Aorta (tissue), 5 donors: ENCODE measurements around the gene LRP5. TPM values are rescaled to one million over a fixed set of nuclear protein-coding genes. Genes with fewer than 3 reads are reported as not detected.
A peak's percentile ranks its signal among the peaks of the same experiment; 100 is the strongest.
"Not testable (repeated sequence)": the region's sequence is repeated elsewhere in the genome, so short reads cannot be mapped to it uniquely, and the experiment has no call there.

Experiments
- ATAC-seq: fragments of 200-7000 bp; cut with Tn5 transposase; one replicate; pipeline ENCODE4 v1.9.1; 2022; ENCODE audit warnings: moderate library complexity; ENCODE audit not compliant: low FRiP score
- DNase-seq, 2 donors: peaks; one replicate each; pipeline ENCODE4 v3.0.0-alpha.2; 2020
- H3K27ac ChIP-seq, 2 donors: one replicate each; pipeline ENCODE4 v1.5.1; 2013; ENCODE audit warnings: low read length in 2 of 2, mild to moderate bottlenecking in 2 of 2, moderate library complexity in 2 of 2, control low read depth in 1 of 2, inconsistent platforms in 1 of 2, low read depth in 1 of 2
- H3K27me3 ChIP-seq, 2 donors: one replicate each; pipeline ENCODE4 v1.6.1; 2013; ENCODE audit warnings: control low read depth in 1 of 2, low read length in 1 of 2, mild to moderate bottlenecking in 1 of 2, moderate library complexity in 1 of 2; ENCODE audit not compliant: insufficient read depth in 2 of 2, control insufficient read depth in 1 of 2
- H3K36me3 ChIP-seq, 2 donors: one replicate each; pipeline ENCODE4 v1.6.1; 2013; ENCODE audit warnings: control low read depth in 1 of 2, low read length in 1 of 2, mild to moderate bottlenecking in 1 of 2; ENCODE audit not compliant: insufficient read depth in 2 of 2, control insufficient read depth in 1 of 2
- H3K4me1 ChIP-seq, 2 donors: one replicate each; pipeline ENCODE4 v1.6.1; 2013; ENCODE audit warnings: low read length in 2 of 2, control low read depth in 1 of 2, mild to moderate bottlenecking in 1 of 2, moderate library complexity in 1 of 2; ENCODE audit not compliant: insufficient read depth in 2 of 2, control insufficient read depth in 1 of 2
- H3K4me3 ChIP-seq, 2 donors: one replicate each; pipeline ENCODE4 v1.5.1; 2013; ENCODE audit warnings: low read length in 2 of 2, control low read depth in 1 of 2, mild to moderate bottlenecking in 1 of 2
- H3K9me3 ChIP-seq: one replicate; pipeline ENCODE4 v1.6.1; 2013; ENCODE audit warnings: mild to moderate bottlenecking, low read length; ENCODE audit not compliant: control insufficient read depth
- WGBS, 2 donors: extraction: QIAGEN DNeasy Blood & Tissue Kit; methylation state at CpG; one replicate each; pipeline ENCODE4 v1.1.7; 2013; 5-methylcytosine and 5-hydroxymethylcytosine counted together
- intact Hi-C, 2 donors: fragments of 100-400 bp; cut with DNase I; formaldehyde crosslinking; loops; one replicate each; pipeline versions ENCODE4 v1.14.2 to v1.15.0; 2022
- polyA plus RNA-seq, 2 donors: library from polyadenylated mRNA; stranded (reverse); fragments of 200-250 nt; gene quantifications; one replicate each; pipeline ENCODE4 v1.2.3, GENCODE V29; 2013
- total RNA-seq, 2 donors: library from RNA; stranded (reverse); fragmentation: NEBNext Ultra II Directional; extraction: Animal tissue kit (Norgen Biotek cat#: 25700); gene quantifications; one replicate each; pipeline ENCODE4 v1.2.1, GENCODE V29; 2021
- donor health status: healthy with polysubstance abuse.
- donor health status: Bipolar disorder and iron deficiency.
- donor health status: DM: no; HTN: no; CAD: no.
- donor health status: DM: no; HTN: no; CAD: no.
- donor health status: DM: yes; HTN: yes; CAD: no.

LRP5 gene
- total and polyA plus RNA-seq, 4 donors, result 23.9 to 103 (median 69.5) TPM

DNA sequence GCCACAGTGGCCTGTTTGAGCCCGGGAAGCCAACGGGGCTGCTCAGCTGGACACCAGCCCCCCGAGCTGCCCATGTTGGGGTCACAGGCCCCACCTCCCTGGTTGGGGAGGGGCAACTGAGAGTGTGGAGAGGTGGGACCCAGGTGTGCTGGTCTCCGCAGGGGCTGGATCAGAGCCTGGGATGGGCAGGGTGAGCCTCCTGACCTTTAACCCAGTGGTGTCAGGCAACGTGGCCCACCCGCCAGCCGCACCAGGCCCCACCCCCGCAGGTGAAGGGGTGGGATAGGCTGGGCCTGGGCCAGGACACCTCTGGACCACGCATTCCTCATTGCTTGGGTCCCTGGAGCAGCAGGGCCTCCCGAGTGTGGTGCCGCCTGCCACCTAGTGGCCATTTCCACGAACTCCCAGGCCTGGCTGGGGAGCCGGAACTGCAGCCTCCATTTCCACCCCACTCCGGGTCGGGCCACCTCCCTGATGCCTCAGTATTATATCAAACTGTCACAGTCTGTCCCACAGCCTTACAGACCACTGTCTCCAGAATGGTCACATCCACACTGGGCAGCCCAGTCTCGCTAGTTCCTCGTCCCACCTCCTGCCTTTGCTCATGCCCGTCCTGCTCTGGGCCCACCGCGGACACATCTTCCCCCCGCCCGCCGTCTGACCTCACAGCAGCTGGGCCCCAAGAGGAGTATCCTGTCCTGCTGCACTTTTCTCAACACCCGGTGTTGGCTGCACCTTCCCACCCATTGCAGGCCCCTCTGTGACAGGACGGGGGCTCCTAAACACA lies 134.8 kb downstream of the LRP5 start:
- Histone ChIP-seq H3K27me3 (no peaks in the 10 kb centered on the region), H3K36me3 (peaks cover 0 to 2% of the 10 kb centered on the region in 2 donors), H3K9me3 (no peaks in the 10 kb centered on the region), H3K4me1 (no peaks in the 10 kb centered on the region), H3K27ac (no peak overlapping the region), H3K4me3 (no peak overlapping the region)
- intact Hi-C loops, result loop anchor here (2.0 to 10.0 kb wide), 2 partner anchors 152 to 190 kb away; no protein-coding TSS in a partner anchor
- ATAC-seq (peak; percentile 88), DNase-seq (peak; percentile 87 to 91)
- 42 to 44% methylated on average over 25 of the region's 25 CpGs for WGBS, 2 donors

DNA sequence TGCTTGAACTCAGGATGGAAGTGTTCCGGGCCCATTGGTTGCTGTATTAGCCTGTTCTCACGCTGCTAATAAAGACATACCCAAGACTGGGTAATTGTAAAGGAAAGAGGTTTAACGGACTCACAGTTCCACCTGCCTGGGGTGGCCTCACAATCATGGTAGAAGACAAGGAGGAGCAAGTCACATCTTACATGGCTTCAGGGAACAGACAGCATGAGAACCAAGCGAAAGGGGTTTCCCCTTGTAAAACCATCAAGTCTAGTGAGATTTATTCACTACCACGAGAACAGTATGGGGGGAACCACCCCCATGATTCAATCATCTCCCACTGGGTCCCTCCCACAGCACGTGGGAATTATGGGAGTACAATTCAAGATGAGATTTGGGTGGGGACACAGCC lies 135.5 kb downstream of the LRP5 start:
- H3K27ac ChIP-seq, H3K36me3 ChIP-seq, ATAC-seq, H3K4me1 ChIP-seq, H3K4me3 ChIP-seq, H3K27me3 ChIP-seq, H3K9me3 ChIP-seq: not testable (repeated sequence)
- intact Hi-C loops, result loop anchor here (2.0 to 10.0 kb wide), 2 partner anchors 153 to 191 kb away; no protein-coding TSS in a partner anchor
- 77% methylated on average over 6 of the region's 6 CpGs for WGBS, 2 donors
- DNase-seq, result peak in 1 of 2 donors; percentile 2

DNA sequence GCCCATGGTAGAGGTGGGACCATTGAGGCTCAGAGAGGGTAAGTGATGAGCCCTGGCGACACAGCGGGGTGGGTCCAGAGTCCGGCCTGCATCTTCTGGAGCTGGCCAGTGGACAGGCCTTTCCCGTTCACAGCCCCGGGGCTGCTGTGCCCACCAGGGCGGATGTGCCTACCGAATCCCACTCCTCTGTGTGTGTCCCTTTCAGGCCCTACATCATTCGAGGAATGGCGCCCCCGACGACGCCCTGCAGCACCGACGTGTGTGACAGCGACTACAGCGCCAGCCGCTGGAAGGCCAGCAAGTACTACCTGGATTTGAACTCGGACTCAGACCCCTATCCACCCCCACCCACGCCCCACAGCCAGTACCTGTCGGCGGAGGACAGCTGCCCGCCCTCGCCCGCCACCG lies 136.2 kb downstream of the LRP5 start:
- H3K4me1 ChIP-seq, result no peaks in the 10 kb centered on the region
- H3K27ac ChIP-seq, result no peak overlapping the region
- H3K9me3 ChIP-seq, result no peaks in the 10 kb centered on the region
- intact Hi-C loops, result loop anchor here in 1 of 2 donors (10.0 kb wide), 1 partner anchor 154 kb away; no protein-coding TSS in a partner anchor
- H3K4me3 ChIP-seq, result no peak overlapping the region
- WGBS, 2 donors, result 88 to 91% methylated on average over 25 of the region's 25 CpGs
- H3K36me3 ChIP-seq, result peaks cover 0 to 2% of the 10 kb centered on the region in 2 donors
- H3K27me3 ChIP-seq, result no peaks in the 10 kb centered on the region
- DNase-seq, result peak; percentile 39 to 68
- ATAC-seq, result no peak

DNA sequence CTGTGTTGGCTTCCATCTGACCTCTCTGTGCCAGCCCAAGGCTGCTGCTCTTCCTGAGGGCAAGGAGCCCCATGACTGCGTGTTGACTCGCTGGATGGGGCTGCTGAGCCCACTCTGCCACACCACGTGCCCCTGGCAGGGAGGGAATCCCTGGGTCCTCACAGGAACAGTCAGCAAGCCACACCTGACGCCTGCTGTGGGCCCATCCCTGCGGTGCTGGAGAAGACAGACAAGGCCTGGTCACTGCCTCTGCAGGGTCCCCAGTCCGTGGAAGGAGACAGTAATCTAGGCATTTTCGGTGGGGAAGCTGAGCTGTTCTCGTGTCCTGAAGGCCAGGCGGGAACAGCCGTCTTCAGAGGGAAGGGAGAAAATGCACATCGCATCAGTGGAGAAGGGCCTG lies 137.6 kb downstream of the LRP5 start:
- ATAC-seq (no peak), DNase-seq (peak; percentile 21 to 65)
- H3K9me3 ChIP-seq, result no peaks in the 10 kb centered on the region
- H3K4me3 ChIP-seq, result no peak overlapping the region
- H3K36me3 ChIP-seq, result peaks cover 0 to 2% of the 10 kb centered on the region in 2 donors
- H3K4me1 ChIP-seq, result no peaks in the 10 kb centered on the region
- intact Hi-C loops, result loop anchor here in 1 of 2 donors (10.0 kb wide), 1 partner anchor 155 kb away; no protein-coding TSS in a partner anchor
- 92% methylated on average over 11 of the region's 11 CpGs for WGBS, 2 donors
- no peak overlapping the region for H3K27ac ChIP-seq
- no peaks in the 10 kb centered on the region for H3K27me3 ChIP-seq

DNA sequence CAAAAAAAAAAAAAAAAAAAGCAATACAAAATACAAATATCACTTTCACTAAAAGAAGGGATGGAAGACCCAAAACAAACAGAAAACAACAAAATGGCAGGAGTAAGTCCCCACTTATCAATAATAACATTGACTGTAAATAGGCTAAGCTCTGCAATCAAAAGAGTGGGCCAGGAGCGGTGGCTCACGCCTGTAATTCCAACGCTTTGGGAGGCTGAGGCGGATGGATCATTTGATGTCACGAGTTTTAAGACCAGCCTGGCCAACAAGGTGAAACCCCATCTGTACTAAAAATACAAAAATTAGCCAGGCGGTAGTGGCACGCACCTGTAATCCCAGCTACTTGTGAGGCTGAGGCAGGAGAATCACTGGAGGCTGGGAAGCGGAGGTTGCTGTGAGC lies 138.3 kb downstream of the LRP5 start:
- Histone ChIP-seq H3K4me3 (no peak overlapping the region), H3K27me3 (no peaks in the 10 kb centered on the region), H3K36me3 (peaks cover 0 to 2% of the 10 kb centered on the region in 2 donors), H3K9me3 (no peaks in the 10 kb centered on the region), H3K4me1 (no peaks in the 10 kb centered on the region), H3K27ac (no peak overlapping the region)
- 95% methylated on average over 8 of the region's 8 CpGs for WGBS, 2 donors
- intact Hi-C loops, result no loop called here
- ATAC-seq, result no peak
- peak; percentile 21 to 55 for DNase-seq

DNA sequence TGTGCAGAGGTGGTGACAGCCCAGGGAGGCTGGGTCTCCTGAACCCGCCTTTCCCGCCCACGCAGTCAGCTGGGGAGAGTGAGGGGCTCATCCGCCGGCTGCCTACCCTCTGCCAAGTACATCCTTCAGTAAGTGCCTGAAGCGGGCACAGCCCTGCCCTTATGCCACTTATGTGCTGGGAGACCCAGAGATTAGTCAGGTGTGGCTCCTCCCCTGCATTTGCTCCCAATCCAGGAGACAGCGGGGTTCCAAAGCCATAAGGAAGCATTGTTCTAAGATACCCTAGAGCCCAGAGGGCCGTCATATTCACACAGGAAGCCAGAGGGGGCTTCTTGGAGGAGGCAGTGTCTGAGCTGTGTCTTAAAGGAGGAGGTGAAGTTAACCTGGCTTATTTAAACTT lies 142.4 kb downstream of the LRP5 start:
- Histone ChIP-seq H3K36me3 (peaks cover 0 to 2% of the 10 kb centered on the region in 2 donors), H3K4me1 (no peaks in the 10 kb centered on the region), H3K27ac (no peak overlapping the region), H3K9me3 (no peaks in the 10 kb centered on the region), H3K4me3 (no peak overlapping the region), H3K27me3 (no peaks in the 10 kb centered on the region)
- intact Hi-C loops, result no loop called here
- DNase-seq, result peak; percentile 22 to 67
- ATAC-seq, result no peak
- 50 to 51% methylated on average over 8 of the region's 8 CpGs for WGBS, 2 donors

DNA sequence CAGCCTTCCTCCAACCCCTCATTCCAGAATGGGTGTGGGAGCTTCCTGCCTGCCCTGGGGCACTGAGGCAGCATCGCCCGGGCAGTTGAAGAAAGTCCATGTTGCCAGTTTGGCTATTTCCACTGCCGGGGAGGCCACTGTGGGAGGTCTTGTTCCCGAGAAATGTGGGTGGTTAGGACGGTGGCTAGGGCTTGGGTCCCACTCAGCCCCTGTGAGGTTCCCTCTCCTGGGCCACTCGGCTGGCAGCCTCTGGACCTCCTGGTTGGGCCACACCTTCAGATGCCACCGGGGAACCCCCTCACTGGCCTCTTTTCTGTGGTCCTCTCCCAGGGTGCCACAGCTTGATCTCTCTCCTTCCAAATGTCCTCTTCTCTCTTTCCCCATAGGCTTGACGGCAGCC lies 143.1 kb downstream of the LRP5 start:
- ATAC-seq (no peak), DNase-seq (peak; percentile 32 to 57)
- intact Hi-C loops, result no loop called here
- 64 to 66% methylated on average over 8 of the region's 8 CpGs for WGBS, 2 donors
- Histone ChIP-seq H3K36me3 (no peaks in the 10 kb centered on the region), H3K27me3 (no peaks in the 10 kb centered on the region), H3K9me3 (no peaks in the 10 kb centered on the region), H3K4me3 (no peak overlapping the region), H3K27ac (no peak overlapping the region), H3K4me1 (no peaks in the 10 kb centered on the region)

DNA sequence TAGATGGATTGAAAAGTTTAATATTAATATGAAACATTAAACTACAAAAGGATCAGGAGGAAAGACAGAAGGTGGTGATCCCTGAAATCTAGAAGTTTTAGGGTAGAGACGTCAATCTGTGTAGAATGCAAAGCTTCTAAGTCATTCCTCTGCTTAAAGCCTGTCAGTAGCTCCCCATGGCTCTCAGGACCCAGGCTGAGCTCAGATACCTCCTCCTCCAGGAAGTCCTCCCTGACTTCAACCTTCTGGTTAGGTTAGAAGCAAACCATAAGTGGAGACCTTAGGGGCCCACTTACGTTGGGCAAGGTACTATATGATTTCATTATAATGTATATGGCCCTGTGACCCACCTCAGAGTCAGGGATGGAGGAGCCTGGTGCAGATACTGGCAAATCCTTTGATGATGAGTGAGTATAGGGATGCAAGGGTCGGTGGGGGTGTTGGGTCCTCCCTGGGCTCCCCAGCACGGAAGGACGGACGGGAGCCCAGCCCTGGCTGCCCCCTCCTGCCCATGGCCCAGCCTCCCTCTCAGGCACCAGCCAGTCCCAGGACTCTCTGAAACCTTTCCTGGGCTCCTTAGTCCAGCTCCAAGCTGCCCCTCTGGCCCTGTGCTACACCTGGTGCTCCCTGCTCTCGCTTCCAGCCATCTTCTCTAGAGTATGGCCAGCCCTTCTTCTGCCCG lies 145.0 kb downstream of the LRP5 start:
- Histone ChIP-seq H3K36me3 (no peaks in the 10 kb centered on the region), H3K27me3 (no peaks in the 10 kb centered on the region), H3K4me3 (no peak overlapping the region), H3K27ac (no peak overlapping the region), H3K9me3 (no peaks in the 10 kb centered on the region), H3K4me1 (no peaks in the 10 kb centered on the region)
- intact Hi-C loops, result no loop called here
- no peak for ATAC-seq
- peak; percentile 33 to 68 for DNase-seq
- WGBS, 2 donors, result 63 to 66% methylated on average over 7 to 8 of the region's 8 CpGs
